Measurements from ENCODE around the gene PTPRN. TPM values are rescaled to one million over a fixed set of nuclear protein-coding genes. Genes with fewer than 3 reads are reported as not detected.

PTPRN gene
- total and polyA plus RNA-seq, 9 of the 15 experiments (the other 6 are each of a cell fraction or from before 2014, with no cell fraction given) = 0.15 to 2.4 (median 0.43) TPM; not detected in 1

- FAIRE-seq = peak; percentile 95
- Histone ChIP-seq H3K9me1 (ENCODE audit: control insufficient read depth, insufficient read depth, low read length) (peaks cover 1% of the 10 kb centered on the region), H3K36me3 (ENCODE audit: control insufficient read depth, insufficient read depth, low read length) (no peaks in the 10 kb centered on the region), H3K9me3 (replicated peaks; ENCODE audit: control insufficient read depth, insufficient read depth, low read depth, low read length) (no peaks in the 10 kb centered on the region), H3K4me3 (no peak overlapping the region), H3K4me2 (ENCODE audit: insufficient read depth, low read length) (peak overlapping the region; percentile 55), H3K9ac (ENCODE audit: insufficient read depth in 1 of 2, low read depth in 2 of 2, low read length in 2 of 2) (peak overlapping the region in 1 of 2 experiments; percentile 77; a peak in 2 of 4 replicates), H3K27me3 (ENCODE audit: control insufficient read depth in 2 of 2, insufficient read depth in 2 of 2, low read length in 2 of 2) (no peaks in the 10 kb centered on the region), H4K20me1 (replicated peaks; ENCODE audit: control insufficient read depth, insufficient read depth, low read length) (no peaks in the 10 kb centered on the region), H3K4me1 (replicated peaks in 1 of 2; ENCODE audit: control insufficient read depth in 2 of 2, insufficient read depth in 2 of 2, low read length in 2 of 2) (peaks cover 44 to 78% of the 10 kb centered on the region in 2 experiments), H3K79me2 (ENCODE audit: control insufficient read depth, insufficient read depth, low read length) (no peaks in the 10 kb centered on the region), H2AFZ (ENCODE audit: low read depth, low read length) (peak overlapping the region; percentile 77), H3K27ac (ENCODE audit: extremely low read depth, low read depth, low read length) (no peak overlapping the region; the same call in 2 of the 3 replicates)
- ATAC-seq = peak; percentile 97
- peak; percentile 59 to 87 (median 75) for DNase-seq (ENCODE audit: extremely low read depth in 1 of 4, low spot score in 3 of 4)
- in situ Hi-C loops (cut with MboI) (no loop called here), intact Hi-C loops (cut with micrococcal nuclease) (no loop called here)
- no TSS peak for BruUV-seq (replicated peaks)
- ChIA-PET CTCF (ENCODE audit: low intra/inter-chr PET ratio) (no interaction called here), POLR2A (interaction anchor here (1.2 to 1.4 kb wide), 2 partner anchors 9 to 12 kb away, joined by 3 to 5 read pairs; no protein-coding TSS in a partner anchor)
- 23% methylated on average over 9 of the region's 17 CpGs for WGBS (ENCODE audit: insufficient coverage, low coverage, missing lambda C conversion rate)
- TF ChIP-seq ZNF644 (tag; IDR thresholded peaks at IDR 0.05; ENCODE audit: low read depth) (0 out of 2 replicates have a peak, but pooled peaks have one; percentile 40), AFF1 (IDR thresholded peaks at IDR 0.05; ENCODE audit: low read depth in 1 of 2, partially characterized antibody in 2 of 2) (peak in 1 of 2 experiments; percentile 95), NR2C1 (IDR thresholded peaks at IDR 0.05) (peak; percentile 29; the same call in 1 of the 2 replicates), NR2C1 (tag; IDR thresholded peaks at IDR 0.05) (peak; percentile 76), CREB5 (CRISPR knock-in tag; IDR thresholded peaks at IDR 0.05) (no peak), POU5F1 (IDR thresholded peaks at IDR 0.05; ENCODE audit: borderline replicate concordance, low read depth, low read length, partially characterized antibody) (peak; percentile 50), MEIS2 (IDR thresholded peaks at IDR 0.05; ENCODE audit: partially characterized antibody) (peak; percentile 90), ZEB2 (IDR thresholded peaks at IDR 0.05) (no peak), SREBF1 (IDR thresholded peaks at IDR 0.05; ENCODE audit: borderline replicate concordance, low read depth, low read length) (no peak), CREB1 (IDR thresholded peaks at IDR 0.05) (no peak), CREB1 (CRISPR knock-in tag; IDR thresholded peaks at IDR 0.05) (peak; percentile 7; the same call in 1 of the 2 replicates), SIX5 (IDR thresholded peaks at IDR 0.05; ENCODE audit: borderline replicate concordance in 1 of 2, insufficient read depth in 1 of 2, low read depth in 1 of 2, low read length in 2 of 2) (peak; percentile 94 to 96), GTF2E2 (tag; IDR thresholded peaks at IDR 0.05) (no peak), GMEB1 (CRISPR knock-in tag; IDR thresholded peaks at IDR 0.05) (no peak)
These were observed 23.2 kb downstream of the PTPRN start for GRCh38 chr2:219285894-219286425.
